CD4-positive, alpha-beta T cell treated with Interleukin-1 beta for 1 hour (primary cell): ENCODE results near the gene TMEM72.
A peak's percentile ranks its signal among the peaks of the same experiment; 100 is the strongest.

Experiments used
- DNase-seq, 2 donors: peaks; one replicate each; pipeline ENCODE4 v3.0.0-alpha.2; 2020 to 2022

Gene TMEM72

GRCh38 chr10:44935201-44935965 lies 24.2 kb downstream of the TMEM72 start:
- no peak for DNase-seq

GRCh38 chr10:44935966-44936295 lies 24.8 kb downstream of the TMEM72 start:
- DNase-seq: no peak

- no peak for DNase-seq
Observed at GRCh38 chr10:44936314-44936975, 25.3 kb downstream of the TMEM72 start.

GRCh38 chr10:44937196-44938005 lies 26.3 kb downstream of the TMEM72 start:
- DNase-seq: no peak

- DNase-seq: no peak
Observed at GRCh38 chr10:44938956-44939355, 27.8 kb downstream of the TMEM72 start.

DNA sequence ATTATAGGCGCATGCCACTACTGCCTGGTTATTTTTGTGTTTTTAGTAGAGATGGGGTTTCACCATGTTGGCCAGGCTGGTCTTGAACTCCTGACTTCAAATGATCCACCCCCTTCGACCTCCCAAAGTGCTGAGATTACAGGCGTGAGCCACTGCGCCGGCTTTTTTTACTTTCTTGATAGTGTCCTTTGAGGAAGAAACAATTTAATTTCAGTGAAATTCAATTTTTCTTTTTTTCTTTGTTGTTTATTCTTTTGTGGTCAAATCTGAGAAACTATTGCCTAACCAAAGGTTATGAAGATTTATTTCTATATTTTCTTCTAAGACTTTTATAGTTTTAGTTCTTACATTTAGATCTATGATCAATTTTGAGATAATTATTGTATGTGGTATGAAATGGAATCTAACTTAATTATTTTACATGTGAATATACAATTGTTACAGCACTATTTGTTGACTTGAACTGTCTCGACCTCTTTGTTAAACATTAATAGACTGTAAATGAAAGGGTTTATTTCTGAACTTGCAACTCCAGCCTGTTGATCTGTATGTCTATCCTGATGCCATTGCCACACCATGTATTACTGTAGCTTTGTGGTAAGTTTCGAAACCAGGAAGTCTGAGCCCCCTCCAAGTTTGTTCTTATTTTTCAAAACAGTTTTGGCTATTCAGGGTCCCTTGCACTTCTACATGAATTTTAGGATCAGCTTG lies 28.7 kb downstream of the TMEM72 start:
- DNase-seq: no peak

GRCh38 chr10:44944354-44944753 lies 33.2 kb downstream of the TMEM72 start:
- DNase-seq: no peak

DNA sequence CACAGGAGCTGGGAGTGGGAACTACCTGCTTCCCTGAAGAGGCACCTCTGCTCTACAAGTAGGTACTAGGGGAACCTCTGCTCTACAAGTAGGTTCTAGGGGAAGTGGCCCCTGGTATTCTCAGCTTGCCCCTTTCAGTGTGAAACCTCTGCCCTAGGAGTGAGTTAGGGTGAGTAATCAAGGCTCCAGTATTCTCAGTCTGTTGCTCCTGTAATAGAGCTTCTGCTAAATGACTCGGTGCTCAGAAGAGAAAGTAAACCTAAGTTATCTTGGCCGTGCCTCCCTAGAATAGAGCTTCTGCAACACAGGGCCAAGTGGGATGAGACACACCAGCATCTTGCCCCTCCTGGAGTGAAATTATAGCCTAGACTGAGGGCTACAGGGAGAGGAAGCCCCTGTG lies 35.1 kb downstream of the TMEM72 start:
- DNase-seq: no peak

GRCh38 chr10:44947371-44948152 lies 36.4 kb downstream of the TMEM72 start:
- DNase-seq: peak in 1 of 2 donors; percentile 36

DNA sequence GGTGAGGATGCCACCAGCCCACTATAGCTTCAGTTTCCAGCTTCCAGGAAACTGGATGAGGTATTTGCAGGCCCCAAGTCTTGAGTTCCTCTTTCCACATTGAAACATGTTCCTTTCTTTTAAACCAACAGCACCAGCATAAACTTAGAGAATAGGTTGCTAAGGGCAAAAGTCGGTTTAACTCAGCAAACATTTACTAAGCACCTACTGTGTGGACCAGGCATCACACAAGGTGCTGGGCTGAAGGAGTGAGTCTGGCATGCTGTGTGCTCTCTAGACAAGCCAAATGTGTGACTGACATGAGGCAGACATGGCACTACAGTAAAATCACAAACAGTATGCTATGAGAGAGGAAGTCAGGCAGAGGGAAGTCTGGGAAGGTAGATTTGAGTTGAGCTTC lies 37.5 kb downstream of the TMEM72 start:
- DNase-seq: no peak

DNA sequence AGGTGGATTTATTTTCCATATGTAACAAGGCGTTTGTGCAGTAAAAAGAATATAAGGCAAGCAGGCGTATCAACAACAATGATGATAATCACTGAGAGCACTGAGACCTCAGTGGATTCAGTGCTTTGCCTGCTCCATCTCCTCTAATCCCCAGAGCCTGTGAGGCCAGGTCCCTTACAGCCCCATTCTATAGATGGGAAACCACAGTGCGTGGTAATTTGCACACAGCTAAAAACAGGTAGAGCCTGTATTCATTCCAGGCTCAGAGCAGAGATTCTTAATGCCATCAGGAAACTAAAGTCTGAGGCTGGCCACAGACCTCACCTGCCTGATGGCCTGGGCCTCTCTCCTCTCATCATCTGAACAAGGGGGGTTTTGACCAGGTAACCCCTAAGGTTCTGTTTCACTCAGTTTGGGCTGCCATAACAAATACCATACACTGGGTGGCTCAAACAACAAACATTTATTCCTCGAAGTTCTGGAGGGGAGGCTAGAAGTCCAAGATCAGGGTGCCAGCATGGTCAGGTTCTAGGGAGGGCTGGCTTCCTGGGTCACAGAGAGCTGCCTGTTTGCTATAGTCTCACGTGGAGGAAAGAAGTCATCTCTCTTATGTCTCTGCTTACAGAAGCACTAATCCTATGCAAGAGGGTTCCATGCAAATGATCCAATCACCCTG lies 38.1 kb downstream of the TMEM72 start:
- DNase-seq: no peak

DNA sequence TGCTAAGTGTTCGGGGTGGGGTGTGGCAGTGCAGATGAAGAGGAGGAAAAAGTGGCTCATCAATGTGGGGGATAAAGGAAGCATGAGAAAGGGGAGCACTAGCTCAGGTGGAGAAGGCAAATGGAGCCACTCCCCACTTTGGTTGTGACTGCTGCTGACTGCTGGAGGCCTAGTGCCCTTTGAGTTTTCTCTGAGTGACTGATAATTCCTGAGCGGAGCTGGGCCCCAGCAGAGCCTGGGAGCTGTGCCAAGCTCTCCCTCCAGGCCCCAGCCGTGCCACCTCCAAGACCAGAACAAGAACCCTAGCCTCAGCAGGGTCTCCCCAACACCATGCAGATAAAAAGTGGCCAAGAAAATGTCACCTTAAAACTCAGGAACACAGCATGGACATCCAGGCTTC lies 38.8 kb downstream of the TMEM72 start:
- DNase-seq: no peak

DNA sequence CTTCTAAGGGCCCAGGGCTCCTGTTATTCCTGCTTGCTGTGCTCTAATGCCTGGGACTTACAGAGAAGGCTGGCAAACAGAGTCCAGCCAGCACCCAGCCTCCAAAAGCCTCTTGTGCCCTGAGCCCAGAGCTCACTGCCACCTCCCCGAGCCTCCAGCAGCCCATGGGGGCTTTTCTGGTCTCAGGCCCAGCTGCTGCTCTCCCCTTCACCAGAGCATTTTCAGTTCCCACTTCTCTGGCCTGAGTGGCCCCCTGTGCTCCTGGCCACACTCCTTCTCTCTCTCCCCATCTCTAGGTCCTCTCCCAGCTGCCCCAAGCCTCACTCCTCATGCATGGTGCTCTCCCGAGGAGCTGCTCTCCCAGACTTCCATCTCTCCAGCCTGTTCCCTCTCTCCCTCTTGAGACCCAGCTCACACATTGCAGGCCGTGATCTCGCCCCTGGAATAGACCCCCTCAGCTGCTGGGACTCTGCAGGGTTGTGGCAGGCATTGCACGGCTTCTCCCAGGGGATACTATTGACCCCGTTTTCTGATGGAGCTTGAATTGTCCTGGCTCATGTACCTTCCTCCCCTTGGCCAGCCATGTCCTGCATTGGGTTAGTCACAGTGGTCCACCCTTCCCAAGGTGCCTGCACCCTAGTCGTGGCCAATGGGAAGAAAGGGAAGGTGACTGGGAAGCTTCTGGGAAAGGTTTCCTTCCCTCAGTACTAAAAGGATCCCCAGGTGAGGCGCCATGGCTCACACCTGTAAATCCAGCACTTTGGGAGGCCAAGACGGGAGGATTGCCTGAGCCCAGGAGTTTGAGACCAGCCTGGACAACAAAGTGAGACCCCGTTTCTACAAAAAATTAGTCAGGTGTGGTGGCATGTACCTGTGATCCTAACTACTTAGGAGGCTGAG lies 39.4 kb downstream of the TMEM72 start:
- DNase-seq: no peak

DNA sequence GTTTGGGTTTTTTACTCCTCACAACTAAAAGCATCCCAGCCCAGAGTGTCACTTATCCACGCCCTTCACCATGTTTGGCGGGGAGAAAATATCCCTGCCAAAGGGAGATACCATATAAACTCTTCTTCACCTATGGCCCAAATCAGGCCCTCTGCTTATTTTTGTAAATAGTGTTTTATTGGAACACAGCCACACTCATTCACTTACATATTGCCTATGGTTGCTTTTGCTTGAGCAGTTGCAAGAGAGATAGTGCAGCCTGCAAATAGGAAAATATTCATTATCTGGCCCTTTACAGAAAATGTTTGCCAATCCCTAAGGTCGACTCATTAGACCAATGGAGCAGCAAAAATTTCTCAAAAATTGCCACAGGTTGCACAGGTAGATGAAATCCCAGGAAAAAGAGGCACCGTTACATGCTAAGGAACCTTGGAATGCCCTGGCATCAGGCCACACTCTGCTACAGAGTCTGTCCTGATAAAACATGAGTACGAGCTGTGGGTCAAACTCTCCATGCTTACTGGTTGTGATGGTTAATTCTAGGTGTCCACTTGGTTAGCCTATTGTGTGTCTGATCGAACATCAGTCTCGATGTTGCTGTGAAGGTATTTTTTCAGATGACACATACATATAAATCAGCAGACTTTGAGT lies 40.6 kb downstream of the TMEM72 start:
- DNase-seq: no peak

DNA sequence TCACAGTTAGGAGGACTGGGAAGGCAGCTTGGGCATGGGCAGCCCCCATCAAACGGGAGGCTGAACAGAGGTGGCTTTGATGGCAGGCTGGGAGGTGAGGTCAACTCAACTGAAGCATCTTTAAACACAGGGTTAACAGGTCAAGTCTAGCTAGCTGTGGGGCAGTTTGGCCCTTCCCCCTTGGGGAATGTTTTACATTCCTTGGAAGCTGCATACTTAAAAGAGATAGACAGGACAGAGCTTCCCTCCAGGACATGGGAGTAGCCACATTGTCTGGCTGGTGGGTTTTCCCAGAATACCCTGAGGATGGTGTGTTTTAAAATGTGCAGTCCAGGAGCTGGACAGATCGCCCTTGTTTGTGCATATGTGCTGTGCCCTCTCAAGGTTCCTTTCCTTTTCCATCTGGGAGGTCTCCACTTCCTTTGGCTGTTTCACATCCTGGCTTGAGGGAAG lies 41.7 kb downstream of the TMEM72 start:
- no peak for DNase-seq

- no peak for DNase-seq
Observed at GRCh38 chr10:44954042-44954441, 42.9 kb downstream of the TMEM72 start.

DNA sequence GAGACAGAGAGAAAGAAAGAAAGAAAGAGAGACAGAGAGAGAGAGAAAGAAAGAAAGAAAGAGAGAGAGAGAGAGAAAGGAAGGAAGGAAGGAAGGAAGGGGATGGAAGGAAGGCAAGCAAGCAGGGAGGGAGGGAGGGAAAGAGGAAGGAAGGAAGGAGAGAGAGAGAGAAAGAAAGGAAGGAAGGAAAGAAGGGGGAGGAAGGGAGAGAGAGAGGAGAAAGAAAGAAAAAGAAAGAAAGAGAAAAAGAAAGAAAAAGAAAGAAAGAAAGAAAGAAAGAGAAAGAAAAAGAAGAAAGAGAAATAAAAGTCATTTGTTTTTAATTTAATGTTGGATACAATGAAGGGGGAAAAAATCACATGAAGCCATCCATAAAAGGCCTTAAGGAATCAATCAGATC lies 43.8 kb downstream of the TMEM72 start:
- no peak for DNase-seq

- no peak for DNase-seq
Observed at GRCh38 chr10:44955413-44956070, 44.4 kb downstream of the TMEM72 start.

DNA sequence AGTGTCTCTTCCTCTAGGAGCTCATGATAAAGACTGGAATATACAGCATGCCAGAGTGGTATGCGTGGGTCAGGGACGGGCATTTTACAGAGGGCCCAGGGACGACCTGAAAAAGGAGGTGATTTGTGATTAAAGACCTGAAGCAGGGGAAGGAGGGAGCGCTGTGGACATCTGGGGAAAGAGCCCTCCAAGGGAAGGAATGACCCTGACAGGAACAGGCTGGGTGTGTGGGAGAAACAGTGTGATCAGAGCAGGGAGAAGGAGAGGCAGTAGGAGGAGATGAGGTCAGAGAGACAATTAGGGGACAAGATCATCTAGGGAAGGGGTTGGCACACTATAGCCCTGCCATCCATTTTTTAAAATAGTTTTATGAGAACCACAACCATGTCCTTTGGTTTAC lies 45.1 kb downstream of the TMEM72 start:
- DNase-seq: no peak
